Measurements from ENCODE around the gene C2CD4D. TPM values are rescaled to one million over a fixed set of nuclear protein-coding genes. Genes with fewer than 3 reads are reported as not detected.

Gene C2CD4D
- total RNA-seq, 1 donor from 2014 or later: not detected

DNA sequence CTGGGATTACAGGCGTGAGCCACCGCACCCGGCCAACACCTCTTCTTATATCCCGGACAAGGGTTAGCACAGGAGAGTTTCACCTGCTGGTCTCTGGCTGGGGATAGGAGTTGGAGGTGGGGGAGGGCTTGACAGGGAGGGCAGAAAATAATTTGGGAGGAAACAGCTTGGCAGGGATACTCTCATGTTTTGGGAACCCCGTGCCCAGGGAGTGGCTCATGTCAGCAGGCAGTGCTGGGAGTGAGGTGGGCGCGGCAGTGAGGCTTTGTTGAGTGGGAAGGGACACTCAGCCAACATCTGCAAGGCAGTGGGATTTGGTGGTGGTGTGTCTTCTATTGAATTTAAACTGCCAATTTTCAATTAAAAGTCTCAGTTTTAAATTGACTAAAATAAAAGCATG, 15.0 kb upstream of the C2CD4D start:
- Mint-ChIP-seq H3K36me3 (ENCODE audit: low read depth) (no peaks in the 10 kb centered on the region), H3K27me3 (peaks cover 12% of the 10 kb centered on the region), H3K9me3 (no peaks in the 10 kb centered on the region), H3K27ac (no peak overlapping the region), H3K4me1 (peaks cover 1% of the 10 kb centered on the region), H3K4me3 (no peak overlapping the region)
- intact Hi-C loops (cut with micrococcal nuclease): no loop called here
- CTCF ChIA-PET: no interaction called here
- ATAC-seq (ENCODE audit: low read depth) (no peak), DNase-seq (no peak)
- POLR2A ChIA-PET: no interaction called here
- TF ChIP-seq, protein P1, sequence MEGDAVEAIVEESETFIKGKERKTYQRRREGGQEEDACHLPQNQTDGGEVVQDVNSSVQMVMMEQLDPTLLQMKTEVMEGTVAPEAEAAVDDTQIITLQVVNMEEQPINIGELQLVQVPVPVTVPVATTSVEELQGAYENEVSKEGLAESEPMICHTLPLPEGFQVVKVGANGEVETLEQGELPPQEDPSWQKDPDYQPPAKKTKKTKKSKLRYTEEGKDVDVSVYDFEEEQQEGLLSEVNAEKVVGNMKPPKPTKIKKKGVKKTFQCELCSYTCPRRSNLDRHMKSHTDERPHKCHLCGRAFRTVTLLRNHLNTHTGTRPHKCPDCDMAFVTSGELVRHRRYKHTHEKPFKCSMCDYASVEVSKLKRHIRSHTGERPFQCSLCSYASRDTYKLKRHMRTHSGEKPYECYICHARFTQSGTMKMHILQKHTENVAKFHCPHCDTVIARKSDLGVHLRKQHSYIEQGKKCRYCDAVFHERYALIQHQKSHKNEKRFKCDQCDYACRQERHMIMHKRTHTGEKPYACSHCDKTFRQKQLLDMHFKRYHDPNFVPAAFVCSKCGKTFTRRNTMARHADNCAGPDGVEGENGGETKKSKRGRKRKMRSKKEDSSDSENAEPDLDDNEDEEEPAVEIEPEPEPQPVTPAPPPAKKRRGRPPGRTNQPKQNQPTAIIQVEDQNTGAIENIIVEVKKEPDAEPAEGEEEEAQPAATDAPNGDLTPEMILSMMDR (IDR thresholded peaks at IDR 0.05): no peak

DNA sequence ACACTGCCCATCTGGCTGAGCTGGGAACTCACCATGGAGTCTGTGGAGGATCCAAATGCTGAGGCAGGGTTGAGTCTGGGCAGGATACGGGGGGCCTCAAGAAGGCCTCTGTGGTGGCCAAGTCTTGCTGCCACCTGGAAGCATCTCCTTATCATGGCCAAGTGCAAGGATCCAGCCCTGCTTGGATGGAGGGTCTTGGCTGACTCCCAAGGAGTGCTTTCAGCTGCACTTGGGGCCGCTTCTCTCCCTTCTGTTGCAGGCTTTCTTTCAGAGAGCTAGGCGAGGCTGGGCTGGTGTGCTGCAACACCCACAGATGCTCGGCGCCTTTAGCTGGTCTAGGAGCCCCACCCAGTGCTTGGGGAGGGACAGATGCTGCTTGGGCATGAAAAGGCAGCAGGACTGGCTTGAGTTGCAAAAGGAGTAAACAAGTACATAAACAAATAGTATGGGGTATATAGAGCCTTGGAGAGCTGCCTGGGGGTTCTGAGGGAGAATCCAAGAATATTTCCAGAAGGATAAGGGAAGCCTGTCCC, 13.9 kb upstream of the C2CD4D start, which contains the start of gene THEM5:
Gene THEM5 (minus strand): TSS at position 302 of the 533 bp plus-strand sequence. CDS start 147 bp downstream, at position 155.
- Mint-ChIP-seq H3K4me1 (no peaks in the 10 kb centered on the region), H3K4me3 (no peak within 1 kb of the TSS), H3K27ac (no peak within 1 kb of the TSS), H3K36me3 (ENCODE audit: low read depth) (no peaks in the 10 kb centered on the region), H3K9me3 (no peaks in the 10 kb centered on the region), H3K27me3 (peaks cover 18% of the 10 kb centered on the region)
- no peak for DNase-seq
- intact Hi-C loops (cut with micrococcal nuclease): no loop called here
- TF ChIP-seq, protein P1 (IDR thresholded peaks at IDR 0.05): no peak
- ChIA-PET POLR2A (no interaction called here), CTCF (no interaction called here)
- ATAC-seq (ENCODE audit: low read depth): no peak

DNA sequence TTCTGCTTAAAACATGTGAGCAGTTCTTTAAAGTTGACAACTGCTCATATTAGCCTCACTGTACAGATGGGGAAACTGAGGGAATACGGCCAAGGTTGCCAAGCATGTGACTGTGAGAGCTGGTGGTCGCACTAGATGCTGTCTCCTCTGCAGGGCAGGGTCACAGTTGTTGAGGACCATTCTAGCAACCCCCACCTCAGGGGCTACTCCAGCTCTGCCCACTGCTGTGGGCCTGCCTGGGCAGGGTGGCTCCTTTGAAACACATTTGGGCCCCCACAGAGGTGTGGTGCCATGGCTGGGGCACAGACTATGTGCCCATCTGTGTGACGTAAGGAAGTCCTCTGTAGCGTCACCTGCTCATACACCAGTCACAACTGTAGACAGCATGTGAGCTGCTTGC, 13.1 kb upstream of the C2CD4D start:
- ChIA-PET POLR2A (no interaction called here), CTCF (no interaction called here)
- H3K4me3 Mint-ChIP-seq: no peak overlapping the region
- DNase-seq (no peak), ATAC-seq (ENCODE audit: low read depth) (no peak)
- H3K9me3 Mint-ChIP-seq: no peaks in the 10 kb centered on the region
- intact Hi-C loops (cut with micrococcal nuclease): no loop called here
- H3K4me1 Mint-ChIP-seq: no peaks in the 10 kb centered on the region
- peaks cover 18% of the 10 kb centered on the region for H3K27me3 Mint-ChIP-seq
- no peaks in the 10 kb centered on the region for H3K36me3 Mint-ChIP-seq (ENCODE audit: low read depth)
- TF ChIP-seq, protein P1 (IDR thresholded peaks at IDR 0.05): no peak
- no peak overlapping the region for H3K27ac Mint-ChIP-seq

DNA sequence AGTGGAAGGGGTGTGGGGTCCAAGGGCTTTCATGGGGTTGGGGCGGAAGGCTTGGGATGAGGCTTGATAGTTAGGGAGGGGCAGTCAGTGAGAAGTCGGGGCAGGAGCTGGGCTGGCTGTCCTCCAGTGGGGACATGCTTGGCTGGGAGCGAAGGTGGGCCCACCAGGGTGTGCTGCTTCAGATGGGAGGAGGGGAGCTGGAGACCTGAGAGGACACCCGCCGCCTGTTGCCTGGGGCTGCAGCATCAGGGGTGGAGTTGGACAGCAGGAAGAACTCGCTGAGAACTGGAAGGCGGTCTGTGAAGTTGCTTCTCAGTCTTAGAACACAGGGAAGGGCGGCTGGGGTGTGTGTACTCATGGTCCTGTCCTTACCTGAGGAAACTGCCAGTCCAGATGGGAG, 12.3 kb upstream of the C2CD4D start:
- ATAC-seq (ENCODE audit: low read depth): no peak
- Mint-ChIP-seq H3K9me3 (no peaks in the 10 kb centered on the region), H3K36me3 (ENCODE audit: low read depth) (no peaks in the 10 kb centered on the region), H3K4me3 (no peak overlapping the region), H3K27me3 (peaks cover 18% of the 10 kb centered on the region), H3K4me1 (no peaks in the 10 kb centered on the region), H3K27ac (no peak overlapping the region)
- TF ChIP-seq, protein P1 (IDR thresholded peaks at IDR 0.05): no peak
- CTCF ChIA-PET: no interaction called here
- DNase-seq: no peak
- POLR2A ChIA-PET: interaction anchor here (0.6 kb wide), 1 partner anchor 363 kb away, joined by 5 read pairs; no protein-coding TSS in a partner anchor
- intact Hi-C loops (cut with micrococcal nuclease): no loop called here

DNA sequence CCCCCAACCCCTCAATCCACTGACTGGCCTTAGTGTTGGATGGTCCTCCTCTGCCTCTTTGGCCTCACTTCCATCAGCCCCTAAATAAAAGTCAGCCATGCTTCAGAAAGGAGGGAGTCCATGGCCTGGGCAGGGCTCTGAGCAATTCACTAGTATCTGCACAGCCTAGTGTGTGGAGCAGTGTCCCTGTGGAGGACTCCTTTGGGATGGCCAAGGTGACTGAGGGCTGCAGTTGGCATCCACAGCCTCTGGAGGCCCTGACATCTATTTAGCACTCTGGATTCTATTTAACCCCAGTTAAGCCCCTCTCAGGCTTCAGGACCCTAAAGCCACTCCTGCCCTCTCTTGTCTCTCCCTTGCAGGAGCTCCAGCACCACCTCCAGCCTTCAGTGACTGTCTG, 10.3 kb upstream of the C2CD4D start:
- TF ChIP-seq, protein P1 (IDR thresholded peaks at IDR 0.05): no peak
- DNase-seq (no peak), ATAC-seq (ENCODE audit: low read depth) (no peak)
- ChIA-PET POLR2A (no interaction called here), CTCF (no interaction called here)
- no peak overlapping the region for H3K27ac Mint-ChIP-seq
- H3K36me3 Mint-ChIP-seq (ENCODE audit: low read depth): no peaks in the 10 kb centered on the region
- H3K4me3 Mint-ChIP-seq: no peak overlapping the region
- intact Hi-C loops (cut with micrococcal nuclease): no loop called here
- H3K4me1 Mint-ChIP-seq: peaks cover 2% of the 10 kb centered on the region
- peaks cover 18% of the 10 kb centered on the region for H3K27me3 Mint-ChIP-seq
- no peaks in the 10 kb centered on the region for H3K9me3 Mint-ChIP-seq
